ENCODE results near the gene ANXA8L1. TPM values are rescaled to one million over a fixed set of nuclear protein-coding genes. Genes with fewer than 3 reads are reported as not detected.
A peak's percentile ranks its signal among the peaks of the same experiment; 100 is the strongest.
"Not testable (repeated sequence)": the region's sequence is repeated elsewhere in the genome, so short reads cannot be mapped to it uniquely, and the experiment has no call there.

The ANXA8L1 gene
- polyA plus RNA-seq, 1 donor (not counting 4 experiments of a cell fraction or from before 2014, with no cell fraction given): 495 TPM

GRCh38 chr10:46367666-46368240 lies 7.8 kb upstream of the ANXA8L1 start:
- DNase-seq (ENCODE audit: low read depth, low spot score); H3K9me1 ChIP-seq (ENCODE audit: control insufficient read depth, extremely low read depth, insufficient read depth, low read length); H3K27ac ChIP-seq (ENCODE audit: control insufficient read depth, insufficient read depth, low read length); FAIRE-seq; H3K9me3 ChIP-seq (ENCODE audit: control insufficient read depth, low read depth, low read length); dilution Hi-C loops (cut with MboI; ENCODE audit: extremely low pct_ligation_motif_present, low sequenced_read_pairs); H4K20me1 ChIP-seq (ENCODE audit: control insufficient read depth, extremely low read depth, insufficient read depth, low read length); H3K36me3 ChIP-seq (ENCODE audit: control insufficient read depth in 2 of 2, extremely low read depth in 1 of 2, insufficient read depth in 2 of 2, low read length in 2 of 2); H3K4me3 ChIP-seq (ENCODE audit: control insufficient read depth in 2 of 3, extremely low read depth in 1 of 3, insufficient read depth in 2 of 3, low read depth in 1 of 3, low read length in 3 of 3); H3K4me2 ChIP-seq (ENCODE audit: control insufficient read depth, extremely low read depth, insufficient read depth, low read depth, low read length); H3K4me1 ChIP-seq (ENCODE audit: control insufficient read depth, extremely low read depth, insufficient read depth, low read length); H3K79me2 ChIP-seq (ENCODE audit: control insufficient read depth, insufficient read depth, low read length); H3K9ac ChIP-seq (ENCODE audit: control insufficient read depth, extremely low read depth, insufficient read depth, low read length); H2AFZ ChIP-seq (ENCODE audit: control insufficient read depth, low read length); H3K27me3 ChIP-seq (ENCODE audit: control insufficient read depth, extremely low read depth, insufficient read depth, low read length): not testable (repeated sequence)

GRCh38 chr10:46368956-46369355 lies 6.6 kb upstream of the ANXA8L1 start:
- H3K4me2 ChIP-seq (ENCODE audit: control insufficient read depth, extremely low read depth, insufficient read depth, low read depth, low read length); FAIRE-seq; dilution Hi-C loops (cut with MboI; ENCODE audit: extremely low pct_ligation_motif_present, low sequenced_read_pairs): not testable (repeated sequence)

GRCh38 chr10:46374410-46374809 lies 1.2 kb upstream of the ANXA8L1 start:
- DNase-seq (ENCODE audit: low read depth, low spot score); dilution Hi-C loops (cut with MboI; ENCODE audit: extremely low pct_ligation_motif_present, low sequenced_read_pairs); H3K27ac ChIP-seq (ENCODE audit: control insufficient read depth, insufficient read depth, low read length); H3K9me3 ChIP-seq (ENCODE audit: control insufficient read depth, low read depth, low read length); H3K9me1 ChIP-seq (ENCODE audit: control insufficient read depth, extremely low read depth, insufficient read depth, low read length); FAIRE-seq; H3K4me2 ChIP-seq (ENCODE audit: control insufficient read depth, extremely low read depth, insufficient read depth, low read depth, low read length); H3K27me3 ChIP-seq (ENCODE audit: control insufficient read depth, extremely low read depth, insufficient read depth, low read length); H3K36me3 ChIP-seq (ENCODE audit: control insufficient read depth in 2 of 2, extremely low read depth in 1 of 2, insufficient read depth in 2 of 2, low read length in 2 of 2); H3K4me3 ChIP-seq (ENCODE audit: control insufficient read depth in 2 of 3, extremely low read depth in 1 of 3, insufficient read depth in 2 of 3, low read depth in 1 of 3, low read length in 3 of 3); H2AFZ ChIP-seq (ENCODE audit: control insufficient read depth, low read length); H4K20me1 ChIP-seq (ENCODE audit: control insufficient read depth, extremely low read depth, insufficient read depth, low read length); H3K9ac ChIP-seq (ENCODE audit: control insufficient read depth, extremely low read depth, insufficient read depth, low read length); H3K4me1 ChIP-seq (ENCODE audit: control insufficient read depth, extremely low read depth, insufficient read depth, low read length); H3K79me2 ChIP-seq (ENCODE audit: control insufficient read depth, insufficient read depth, low read length): not testable (repeated sequence)

More at GRCh38 chr10:46368956-46369355, 6.6 kb upstream of the ANXA8L1 start:
- not testable (repeated sequence) for H3K79me2 ChIP-seq (ENCODE audit: control insufficient read depth, insufficient read depth, low read length); H3K27ac ChIP-seq (ENCODE audit: control insufficient read depth, insufficient read depth, low read length); H3K9me1 ChIP-seq (ENCODE audit: control insufficient read depth, extremely low read depth, insufficient read depth, low read length); H4K20me1 ChIP-seq (ENCODE audit: control insufficient read depth, extremely low read depth, insufficient read depth, low read length); H3K36me3 ChIP-seq (ENCODE audit: control insufficient read depth in 2 of 2, extremely low read depth in 1 of 2, insufficient read depth in 2 of 2, low read length in 2 of 2); DNase-seq (ENCODE audit: low read depth, low spot score); H3K27me3 ChIP-seq (ENCODE audit: control insufficient read depth, extremely low read depth, insufficient read depth, low read length); H3K4me1 ChIP-seq (ENCODE audit: control insufficient read depth, extremely low read depth, insufficient read depth, low read length); H2AFZ ChIP-seq (ENCODE audit: control insufficient read depth, low read length); H3K4me3 ChIP-seq (ENCODE audit: control insufficient read depth in 2 of 3, extremely low read depth in 1 of 3, insufficient read depth in 2 of 3, low read depth in 1 of 3, low read length in 3 of 3); H3K9ac ChIP-seq (ENCODE audit: control insufficient read depth, extremely low read depth, insufficient read depth, low read length); H3K9me3 ChIP-seq (ENCODE audit: control insufficient read depth, low read depth, low read length)

GRCh38 chr10:46377022-46377421 lies 1.4 kb downstream of the ANXA8L1 start:
- peak overlapping the region; percentile 68 for H3K27ac ChIP-seq (ENCODE audit: control insufficient read depth, insufficient read depth, low read length)

GRCh38 chr10:46377651-46378050 lies 2.1 kb downstream of the ANXA8L1 start:
- H3K27me3 ChIP-seq (ENCODE audit: control insufficient read depth, extremely low read depth, insufficient read depth, low read length); H3K4me1 ChIP-seq (ENCODE audit: control insufficient read depth, extremely low read depth, insufficient read depth, low read length); H3K36me3 ChIP-seq (ENCODE audit: control insufficient read depth in 2 of 2, extremely low read depth in 1 of 2, insufficient read depth in 2 of 2, low read length in 2 of 2); H3K4me3 ChIP-seq (ENCODE audit: control insufficient read depth in 2 of 3, extremely low read depth in 1 of 3, insufficient read depth in 2 of 3, low read depth in 1 of 3, low read length in 3 of 3); H3K9me1 ChIP-seq (ENCODE audit: control insufficient read depth, extremely low read depth, insufficient read depth, low read length); dilution Hi-C loops (cut with MboI; ENCODE audit: extremely low pct_ligation_motif_present, low sequenced_read_pairs); H3K9me3 ChIP-seq (ENCODE audit: control insufficient read depth, low read depth, low read length); H4K20me1 ChIP-seq (ENCODE audit: control insufficient read depth, extremely low read depth, insufficient read depth, low read length); DNase-seq (ENCODE audit: low read depth, low spot score); H2AFZ ChIP-seq (ENCODE audit: control insufficient read depth, low read length); FAIRE-seq; H3K79me2 ChIP-seq (ENCODE audit: control insufficient read depth, insufficient read depth, low read length): not testable (repeated sequence)
- Histone ChIP-seq H3K4me2 (ENCODE audit: control insufficient read depth, extremely low read depth, insufficient read depth, low read depth, low read length) (peak overlapping the region; percentile 22), H3K27ac (ENCODE audit: control insufficient read depth, insufficient read depth, low read length) (peak overlapping the region; percentile 60), H3K9ac (ENCODE audit: control insufficient read depth, extremely low read depth, insufficient read depth, low read length) (peak overlapping the region; percentile 47)

More at GRCh38 chr10:46377022-46377421, 1.4 kb downstream of the ANXA8L1 start:
- H2AFZ ChIP-seq (ENCODE audit: control insufficient read depth, low read length); H3K4me1 ChIP-seq (ENCODE audit: control insufficient read depth, extremely low read depth, insufficient read depth, low read length); H3K27me3 ChIP-seq (ENCODE audit: control insufficient read depth, extremely low read depth, insufficient read depth, low read length); DNase-seq (ENCODE audit: low read depth, low spot score); H3K9me1 ChIP-seq (ENCODE audit: control insufficient read depth, extremely low read depth, insufficient read depth, low read length); H3K36me3 ChIP-seq (ENCODE audit: control insufficient read depth in 2 of 2, extremely low read depth in 1 of 2, insufficient read depth in 2 of 2, low read length in 2 of 2); dilution Hi-C loops (cut with MboI; ENCODE audit: extremely low pct_ligation_motif_present, low sequenced_read_pairs); H3K4me3 ChIP-seq (ENCODE audit: control insufficient read depth in 2 of 3, extremely low read depth in 1 of 3, insufficient read depth in 2 of 3, low read depth in 1 of 3, low read length in 3 of 3); H3K9me3 ChIP-seq (ENCODE audit: control insufficient read depth, low read depth, low read length); H3K79me2 ChIP-seq (ENCODE audit: control insufficient read depth, insufficient read depth, low read length); FAIRE-seq; H4K20me1 ChIP-seq (ENCODE audit: control insufficient read depth, extremely low read depth, insufficient read depth, low read length): not testable (repeated sequence)
- H3K9ac ChIP-seq (ENCODE audit: control insufficient read depth, extremely low read depth, insufficient read depth, low read length): peak overlapping the region; percentile 71
- peak overlapping the region; percentile 37 for H3K4me2 ChIP-seq (ENCODE audit: control insufficient read depth, extremely low read depth, insufficient read depth, low read depth, low read length)

Measured in keratinocyte (primary cell).